NCI-H1092 treated with DMSO at 0.1 percent for 48 hours (cell line): Measurements from ENCODE around the gene MIAT.

Source experiments
- DNase-seq: peaks from one replicate; lab custom pipeline; 2025; lab: John Stamatoyannopoulos, UW

MIAT gene

GRCh38 chr22:26669060-26669481, 11.7 kb downstream of the MIAT start:
- DNase-seq, result no peak

DNA sequence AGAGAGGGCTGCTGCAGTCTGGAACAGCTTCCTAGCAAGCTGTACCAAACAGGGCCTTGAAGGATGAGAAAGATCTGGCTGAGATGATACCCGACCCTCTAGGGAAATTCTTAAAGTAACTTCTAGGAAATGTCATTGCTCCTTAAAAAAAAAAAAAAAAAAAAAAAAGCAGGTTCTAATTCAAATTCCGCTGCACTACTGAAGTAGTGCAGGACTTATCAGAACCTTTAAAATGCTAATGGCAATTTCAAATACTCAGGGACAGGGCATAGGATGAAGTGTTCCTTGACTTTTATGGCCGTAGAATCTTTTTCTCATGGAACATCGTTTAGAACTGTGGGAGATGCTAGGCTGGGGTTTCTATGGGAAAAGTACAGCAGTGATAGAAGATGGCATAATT, 13.1 kb downstream of the MIAT start:
- no peak for DNase-seq

DNA sequence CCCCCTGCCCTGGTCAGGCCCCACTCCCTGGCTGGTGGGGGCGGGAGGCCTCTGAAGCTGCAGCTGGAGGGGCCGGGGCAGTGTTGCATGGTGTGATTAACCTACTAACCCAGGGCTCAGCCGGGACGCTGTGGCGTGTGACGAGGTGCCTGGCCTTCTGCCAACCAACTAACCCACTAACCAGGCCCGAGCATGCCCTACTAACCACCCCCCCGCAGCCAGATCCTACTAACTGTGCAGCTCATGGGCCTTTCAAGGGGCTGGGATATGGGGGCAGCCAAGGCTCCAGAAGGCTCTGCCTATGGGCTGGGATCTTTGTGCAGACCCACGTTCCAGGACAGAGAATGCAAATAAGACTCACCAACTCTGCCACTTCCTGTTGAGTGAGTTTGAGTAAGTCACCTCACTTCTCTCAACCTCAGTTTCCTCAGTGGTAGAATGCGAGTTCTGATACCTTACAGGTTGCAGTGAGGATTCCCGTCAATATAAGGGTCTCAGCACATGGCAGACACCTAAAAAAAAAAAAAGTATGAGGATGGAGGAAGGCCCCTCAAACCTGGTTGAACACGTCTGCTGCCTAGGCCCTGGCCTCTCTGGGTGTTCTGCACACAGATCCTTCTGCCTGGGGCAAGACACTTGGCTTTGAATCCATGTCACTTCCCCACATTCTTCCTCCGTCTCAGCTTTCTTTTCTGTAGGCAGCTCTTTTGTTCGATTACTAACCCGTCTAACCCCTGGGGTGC, 14.1 kb downstream of the MIAT start:
- DNase-seq, result no peak

DNA sequence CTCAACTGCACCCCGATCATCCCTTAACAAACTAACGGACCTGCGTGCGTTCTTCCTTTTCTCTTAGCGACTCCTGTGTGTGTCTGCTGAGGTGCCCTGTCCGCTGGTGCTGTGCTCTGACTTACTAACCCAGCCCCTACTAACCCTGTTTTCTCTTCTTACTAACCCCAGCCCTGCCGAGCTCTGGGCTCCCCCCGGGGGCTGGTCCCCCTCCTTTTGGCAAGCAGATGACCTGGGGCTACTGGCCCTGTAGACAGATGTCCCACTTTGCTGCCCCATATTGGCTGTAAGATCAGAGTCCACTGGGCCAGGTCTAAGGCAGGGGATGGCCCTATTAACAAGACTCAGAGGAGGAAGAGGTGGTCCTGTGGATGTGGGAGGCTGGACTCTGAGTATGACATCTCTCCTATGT, 14.7 kb downstream of the MIAT start:
- no peak for DNase-seq

- peak; percentile 95 for DNase-seq
These were observed 15.4 kb downstream of the MIAT start for GRCh38 chr22:26672590-26673468.

DNA sequence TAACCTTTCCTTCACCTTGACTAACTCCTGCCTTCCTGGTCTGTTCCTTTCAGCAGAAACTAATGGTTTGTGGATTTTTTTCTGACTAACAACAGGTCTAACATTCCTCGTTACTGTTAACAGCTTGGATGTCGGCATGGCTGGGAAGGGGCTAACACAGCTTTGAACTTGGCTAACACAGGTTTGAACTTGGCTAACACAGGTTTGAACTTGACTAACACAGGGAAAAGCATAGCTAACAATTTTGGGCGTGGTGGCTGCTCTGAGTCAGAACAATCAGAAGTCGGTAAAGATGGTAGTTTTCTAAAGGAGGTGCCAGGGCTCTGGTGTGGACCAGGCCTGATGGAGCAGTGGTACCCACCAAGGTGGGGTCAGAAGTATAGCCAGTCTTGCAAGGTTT, 16.1 kb downstream of the MIAT start:
- no peak for DNase-seq

DNA sequence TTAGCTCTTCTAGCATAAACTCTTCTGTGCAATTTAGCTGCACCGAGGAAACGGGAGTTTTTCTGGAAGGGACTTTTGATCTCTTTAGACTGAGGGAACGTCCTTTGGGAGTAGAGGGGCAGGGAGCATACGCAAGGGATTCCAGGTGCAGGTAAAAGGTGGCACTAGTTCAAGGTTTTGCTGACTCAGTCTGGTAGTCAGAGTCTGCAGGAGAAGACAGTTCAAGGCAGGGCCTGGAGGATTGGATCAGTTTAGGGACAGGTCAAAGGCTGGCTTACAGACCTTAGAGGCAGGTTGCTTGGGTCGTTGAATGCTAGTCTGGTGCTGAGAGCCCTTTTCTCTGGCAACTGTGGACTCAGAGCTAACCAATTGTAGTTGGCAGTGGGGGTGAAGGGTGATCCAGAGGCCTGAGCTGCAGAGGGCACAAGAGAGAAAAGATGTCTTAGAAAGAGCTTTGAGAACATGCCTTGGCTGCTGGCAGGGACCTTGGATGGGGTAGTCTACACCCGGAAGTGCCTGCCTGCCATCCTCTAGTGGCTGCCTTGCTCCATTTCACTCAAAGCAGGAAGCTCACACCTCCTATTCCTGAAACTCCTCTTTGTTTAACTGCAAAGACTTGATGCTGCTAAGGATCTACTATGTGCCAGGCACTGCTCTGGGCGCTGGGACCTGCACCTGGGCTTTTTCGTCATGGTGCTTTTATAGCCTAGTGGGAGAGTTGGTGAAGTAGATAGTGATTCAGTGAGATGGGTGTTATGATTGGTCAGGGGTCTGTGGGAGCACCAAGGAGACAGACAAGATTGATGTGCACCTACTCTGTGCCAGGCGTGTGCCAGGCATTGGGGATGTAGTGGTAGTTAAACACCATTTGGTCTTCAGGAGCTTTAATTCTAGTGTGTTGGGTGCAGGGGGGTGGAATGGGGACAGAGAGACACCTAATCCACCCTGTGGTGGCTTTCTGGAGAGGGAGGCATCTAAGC, 17.1 kb downstream of the MIAT start:
- no peak for DNase-seq

DNA sequence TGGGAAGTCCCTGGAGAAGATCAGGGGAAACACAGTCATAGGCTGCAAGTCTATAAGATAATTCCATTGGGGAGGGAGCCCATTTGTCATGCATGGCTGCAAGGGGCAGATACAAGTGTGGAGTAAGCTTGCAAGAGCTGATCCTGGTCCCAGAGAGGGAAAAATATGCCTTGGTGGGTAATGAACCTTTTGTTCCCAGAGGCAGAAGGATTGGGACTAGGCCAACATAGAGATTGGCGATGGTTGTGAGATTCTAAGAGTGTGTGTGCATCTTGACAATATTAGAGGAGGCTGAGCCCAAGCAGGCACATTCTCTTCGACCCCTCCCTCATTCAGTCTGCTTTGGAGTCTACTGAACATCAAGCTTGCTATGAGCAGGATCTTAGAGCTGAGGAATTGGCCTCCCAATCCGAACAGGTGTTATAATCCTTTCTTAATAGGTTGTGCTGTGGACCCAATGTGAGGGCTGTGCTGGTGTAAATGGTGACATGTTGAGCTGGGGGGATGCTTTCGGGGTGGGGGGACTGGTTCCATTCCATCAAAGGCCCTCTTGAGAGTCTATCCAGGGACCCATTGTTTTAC, 18.4 kb downstream of the MIAT start:
- DNase-seq, result no peak

DNA sequence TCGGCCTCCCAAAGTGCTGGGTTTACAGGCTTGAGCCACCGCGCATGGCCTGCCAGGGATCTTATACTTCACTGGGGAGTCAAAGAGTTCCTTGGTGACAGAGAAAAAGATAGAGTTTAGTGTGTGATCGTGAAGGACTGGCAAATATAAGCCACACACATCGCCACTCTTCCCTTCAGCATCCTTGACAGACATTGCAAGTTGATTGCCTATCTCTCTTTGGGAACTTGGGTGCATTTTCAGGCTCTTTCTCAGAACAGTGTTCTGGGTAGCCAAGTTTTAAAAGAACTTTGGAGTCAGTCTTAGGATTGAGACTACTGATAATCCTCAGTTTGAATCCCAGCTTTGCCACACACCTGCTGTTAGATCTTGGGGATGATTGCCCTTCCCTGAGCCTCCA, 19.8 kb downstream of the MIAT start:
- DNase-seq, result no peak

GRCh38 chr22:26679003-26679629, 21.7 kb downstream of the MIAT start:
- peak; percentile 64 for DNase-seq

GRCh38 chr22:26680485-26680884, 23.1 kb downstream of the MIAT start:
- DNase-seq, result no peak

- no peak for DNase-seq
These were observed 24.0 kb downstream of the MIAT start for GRCh38 chr22:26681395-26681821.

DNA sequence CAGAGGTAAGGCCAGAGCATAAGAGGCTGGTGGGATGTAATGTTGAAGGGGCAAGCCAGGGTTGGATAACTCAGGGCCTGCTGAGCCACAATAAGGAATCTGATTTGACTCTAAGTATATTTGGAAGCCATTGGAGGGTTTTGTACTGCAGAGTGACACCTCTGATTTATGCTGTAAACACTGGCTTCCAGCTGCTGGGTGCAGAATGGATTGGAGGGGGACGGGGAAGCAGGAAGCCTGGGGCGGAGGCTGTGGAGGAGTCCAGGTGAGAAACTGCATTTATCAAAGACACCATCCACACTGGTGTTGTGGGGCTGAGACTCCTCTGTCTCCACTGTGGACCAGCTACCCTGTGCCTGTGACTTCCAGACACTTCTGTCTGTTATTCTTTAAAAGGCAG, 26.8 kb downstream of the MIAT start:
- no peak for DNase-seq

GRCh38 chr22:26685601-26686000, 28.2 kb downstream of the MIAT start:
- DNase-seq, result no peak

DNA sequence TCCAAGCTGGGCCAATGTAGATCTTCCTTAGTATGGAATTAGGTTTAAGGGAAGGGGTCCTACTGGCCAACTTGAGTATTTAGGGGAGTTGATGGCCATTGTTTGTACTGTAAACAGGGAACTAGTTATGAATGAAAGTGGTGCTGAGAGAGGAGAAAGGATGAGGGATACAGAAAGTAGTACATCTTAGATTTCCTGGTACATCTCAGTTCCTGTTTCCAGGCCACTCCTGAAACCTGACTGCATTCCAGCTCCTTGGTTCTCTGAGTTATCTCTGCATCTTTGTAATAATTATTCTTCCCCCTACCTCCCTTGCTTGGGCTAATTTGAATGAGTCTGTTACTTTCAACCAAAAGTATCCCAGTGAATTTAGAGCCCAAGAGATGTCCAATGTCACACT, 30.1 kb downstream of the MIAT start:
- DNase-seq, result no peak

DNA sequence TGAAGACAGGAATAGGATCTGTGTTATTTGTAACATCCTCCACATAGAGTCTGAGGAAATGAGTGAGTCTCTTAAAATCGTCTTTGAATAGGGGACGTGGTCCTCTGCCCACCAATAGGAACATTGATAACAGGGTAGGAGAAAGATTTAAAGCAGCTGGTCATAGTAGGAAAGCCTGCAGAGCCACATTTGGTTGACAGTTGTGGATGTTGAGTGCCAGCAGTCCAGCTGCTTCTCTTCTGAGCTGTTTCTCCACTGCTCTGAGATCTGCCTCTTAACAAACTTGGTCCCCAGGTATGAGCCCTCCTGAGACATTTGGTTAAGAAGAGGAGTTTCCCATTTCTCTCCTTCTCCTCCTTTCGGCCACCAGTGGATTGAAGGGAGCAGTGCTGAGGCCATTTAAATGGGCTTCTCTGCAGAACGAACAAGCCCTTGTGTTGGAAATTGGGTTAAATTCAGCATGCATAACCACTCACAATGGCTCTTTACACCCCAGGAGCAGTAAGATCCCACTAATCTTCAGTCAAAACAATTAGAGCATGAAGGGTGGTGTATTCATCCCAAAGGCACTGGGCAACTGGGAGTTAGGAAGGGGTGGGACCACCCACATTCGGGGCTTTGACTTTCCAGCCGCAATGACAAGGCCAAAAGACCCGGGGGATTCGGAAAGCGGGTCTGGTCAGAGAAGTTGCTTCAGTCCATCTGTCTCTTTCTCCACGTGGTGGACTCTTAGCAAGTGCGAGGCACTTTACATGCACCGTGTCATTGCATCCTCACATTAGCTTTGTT, 32.3 kb downstream of the MIAT start:
- DNase-seq, result no peak

DNA sequence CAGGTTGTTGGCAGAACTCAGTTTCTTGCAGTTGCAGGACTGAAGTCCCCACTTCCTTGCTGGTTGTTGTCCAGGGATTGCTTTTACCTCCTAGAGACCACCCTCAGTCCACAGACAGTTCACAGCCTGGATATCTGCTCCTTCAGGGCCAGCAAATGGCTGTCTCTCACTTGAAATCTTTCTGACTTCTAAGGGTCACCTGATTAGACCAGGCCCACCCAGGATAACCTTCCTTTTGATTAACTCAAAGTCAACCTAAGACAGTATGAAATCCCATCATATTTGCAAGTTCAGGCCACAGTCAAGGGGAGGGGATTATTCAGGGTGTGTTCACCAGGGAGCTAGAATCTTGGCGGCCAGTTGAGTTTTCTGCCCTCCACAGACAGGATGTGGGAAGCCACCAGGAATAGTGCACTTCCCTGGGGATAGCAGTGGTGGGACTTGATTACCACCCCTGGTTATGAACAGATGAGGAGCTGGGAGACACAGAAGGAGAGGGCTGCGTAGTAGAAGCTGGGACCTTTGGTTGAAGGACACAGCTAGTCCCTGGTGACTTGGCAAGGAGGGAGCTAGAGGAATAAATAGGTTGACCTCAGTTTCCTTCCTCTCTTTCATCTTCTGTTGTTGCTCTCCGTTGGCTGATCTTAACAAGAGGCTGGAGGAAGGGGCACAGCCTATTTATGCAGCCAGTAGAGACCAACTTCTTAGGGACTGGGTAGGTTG, 33.4 kb downstream of the MIAT start:
- no peak for DNase-seq

GRCh38 chr22:26691377-26691716, 34.0 kb downstream of the MIAT start:
- DNase-seq, result no peak

DNA sequence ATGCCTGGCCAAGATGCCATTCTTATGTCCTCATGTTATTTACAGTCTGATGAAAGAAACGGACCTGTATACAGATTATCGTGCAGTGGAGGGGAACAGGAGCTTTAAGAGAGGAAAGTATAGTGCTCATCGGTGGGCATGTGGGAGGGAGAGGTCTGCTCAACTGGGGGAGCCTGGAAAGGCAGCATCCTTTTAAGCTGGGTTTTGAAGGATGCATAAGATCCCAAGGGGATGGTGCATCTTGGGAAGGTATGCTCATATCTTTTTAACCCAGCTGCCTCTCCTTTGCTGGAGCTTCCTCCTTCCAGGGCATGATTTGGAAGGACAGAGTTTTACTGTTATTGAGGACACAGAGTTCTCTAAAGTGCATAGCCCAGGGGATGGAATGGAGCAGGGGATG, 34.8 kb downstream of the MIAT start:
- DNase-seq, result no peak

- DNase-seq, result no peak
These were observed 39.8 kb downstream of the MIAT start for GRCh38 chr22:26697151-26697550.
